ENCODE data around the gene BTG4. TPM values are rescaled to one million over a fixed set of nuclear protein-coding genes. Genes with fewer than 3 reads are reported as not detected.

The BTG4 gene
- total RNA-seq, 1 experiment from 2014 or later: not detected

- TF ChIP-seq GRHL2 (CRISPR knock-in tag; IDR thresholded peaks at IDR 0.05; ENCODE audit: insufficient replicate concordance, severe bottlenecking): no peak
- no peak for TF ChIP-seq CREB1 (CRISPR knock-in tag; IDR thresholded peaks at IDR 0.05)
- TF ChIP-seq ZNF532 (CRISPR knock-in tag; IDR thresholded peaks at IDR 0.05; ENCODE audit: borderline replicate concordance): no peak
- no peak for TF ChIP-seq ELF4 (CRISPR knock-in tag; IDR thresholded peaks at IDR 0.05; ENCODE audit: low read depth)
- TF ChIP-seq E2F1 (CRISPR knock-in tag; IDR thresholded peaks at IDR 0.05): no peak
- TF ChIP-seq USF2 (CRISPR knock-in tag; IDR thresholded peaks at IDR 0.05): no peak
- TF ChIP-seq CREM (CRISPR knock-in tag; IDR thresholded peaks at IDR 0.05): no peak
- TF ChIP-seq RELA (CRISPR knock-in tag; IDR thresholded peaks at IDR 0.05; ENCODE audit: borderline replicate concordance): no peak
- TF ChIP-seq ATF2 (CRISPR knock-in tag; IDR thresholded peaks at IDR 0.05; ENCODE audit: borderline replicate concordance, low read depth): no peak
- no peak for TF ChIP-seq FOXK1 (CRISPR knock-in tag; IDR thresholded peaks at IDR 0.05)
- no peak for TF ChIP-seq ZBTB43 (CRISPR knock-in tag; IDR thresholded peaks at IDR 0.05)
- no peak for TF ChIP-seq ZNF121 (CRISPR knock-in tag; IDR thresholded peaks at IDR 0.05)
Measured at GRCh38 chr11:111518668-111519067, 6.5 kb upstream of the BTG4 start (continued).

- Mint-ChIP-seq H3K4me3 (no peak overlapping the region), H3K4me1 (peaks cover 16% of the 10 kb centered on the region), H3K36me3 (no peaks in the 10 kb centered on the region), H3K27ac (no peak overlapping the region), H3K9me3 (no peaks in the 10 kb centered on the region), H3K27me3 (ENCODE audit: low read depth) (peaks cover 46% of the 10 kb centered on the region)
- ChIA-PET POLR2A (no interaction called here), CTCF (no interaction called here)
- ATAC-seq (no peak), DNase-seq (ENCODE audit: low spot score) (no peak)
- TF ChIP-seq ZNF416 (CRISPR knock-in tag; IDR thresholded peaks at IDR 0.05) (no peak), ZBTB21 (CRISPR knock-in tag; IDR thresholded peaks at IDR 0.05; ENCODE audit: borderline replicate concordance) (no peak), CBFB (CRISPR knock-in tag; IDR thresholded peaks at IDR 0.05; ENCODE audit: low read depth) (no peak), NR2C2 (CRISPR knock-in tag; IDR thresholded peaks at IDR 0.05) (no peak), USF1 (CRISPR knock-in tag; IDR thresholded peaks at IDR 0.05) (no peak), PREB (CRISPR knock-in tag; IDR thresholded peaks at IDR 0.05; ENCODE audit: borderline replicate concordance) (no peak), HMGA2 (CRISPR knock-in tag; IDR thresholded peaks at IDR 0.05) (no peak), JUN (CRISPR knock-in tag; IDR thresholded peaks at IDR 0.05) (no peak), ZSCAN18 (CRISPR knock-in tag; IDR thresholded peaks at IDR 0.05) (no peak), SOX15 (CRISPR knock-in tag; IDR thresholded peaks at IDR 0.05) (no peak)
Measured at GRCh38 chr11:111515591-111515990, 3.4 kb upstream of the BTG4 start.
